Fibroblast of mammary gland (primary cell): ENCODE measurements around the gene TFR2.
"Not testable (repeated sequence)": the region's sequence is repeated elsewhere in the genome, so short reads cannot be mapped to it uniquely, and the experiment has no call there.

ENCODE experiments used
- DNase-seq: peaks from one replicate; pipeline ENCODE4 v3.0.0-alpha.2; 2010; ENCODE audit warnings: low read depth
- H3K4me3 ChIP-seq: 2 replicates; pipeline ENCODE4 v1.5.1; 2011; ENCODE audit warnings: low read depth, mild to moderate bottlenecking, low read length, moderate library complexity; ENCODE audit not compliant: control insufficient read depth
- CTCF ChIP-seq: conservative IDR thresholded peaks from 2 replicates; pipeline ENCODE4 v1.5.1; 2011; ENCODE audit warnings: low read depth, low read length, inconsistent platforms; ENCODE audit not compliant: control insufficient read depth, insufficient read depth

Gene TFR2

GRCh38 chr7:100667331-100668068 lies 26.1 kb upstream of the TFR2 start:
- no peak for DNase-seq

GRCh38 chr7:100665168-100665726 lies 23.9 kb upstream of the TFR2 start:
- TF ChIP-seq CTCF, result no peak
- H3K4me3 ChIP-seq, result no peak overlapping the region
- DNase-seq, result no peak

More at GRCh38 chr7:100667331-100668068, 26.1 kb upstream of the TFR2 start:
- TF ChIP-seq CTCF, result no peak
- no peak overlapping the region for H3K4me3 ChIP-seq

DNA sequence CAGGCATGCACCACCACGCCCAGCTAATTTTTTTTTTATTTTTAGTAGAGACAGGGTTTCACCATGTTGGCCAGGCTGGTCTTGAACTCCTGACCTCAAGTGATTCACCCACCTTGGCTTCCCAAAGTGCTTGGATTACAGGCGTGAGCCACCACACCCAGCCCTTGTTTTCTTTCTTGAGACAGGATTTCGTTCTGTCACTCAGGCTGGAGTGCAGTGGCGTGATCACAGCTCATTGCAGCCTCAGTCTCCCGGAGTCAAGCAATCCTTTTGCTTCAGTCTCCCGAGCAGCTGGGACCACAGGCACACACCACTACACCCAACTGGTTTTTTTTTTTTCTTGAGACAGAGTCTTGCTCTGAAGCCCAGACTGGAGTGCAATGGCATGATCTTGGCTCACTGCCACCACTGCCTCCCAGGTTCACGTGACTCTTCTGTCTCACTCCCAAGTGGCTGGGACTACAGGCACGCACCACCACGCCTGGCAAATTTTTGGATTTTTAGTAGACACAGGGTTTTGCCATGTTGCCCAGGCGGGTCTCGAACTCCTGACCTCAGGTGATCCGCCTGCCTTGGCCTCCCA lies 20.9 kb upstream of the TFR2 start:
- H3K4me3 ChIP-seq, DNase-seq: not testable (repeated sequence)

DNA sequence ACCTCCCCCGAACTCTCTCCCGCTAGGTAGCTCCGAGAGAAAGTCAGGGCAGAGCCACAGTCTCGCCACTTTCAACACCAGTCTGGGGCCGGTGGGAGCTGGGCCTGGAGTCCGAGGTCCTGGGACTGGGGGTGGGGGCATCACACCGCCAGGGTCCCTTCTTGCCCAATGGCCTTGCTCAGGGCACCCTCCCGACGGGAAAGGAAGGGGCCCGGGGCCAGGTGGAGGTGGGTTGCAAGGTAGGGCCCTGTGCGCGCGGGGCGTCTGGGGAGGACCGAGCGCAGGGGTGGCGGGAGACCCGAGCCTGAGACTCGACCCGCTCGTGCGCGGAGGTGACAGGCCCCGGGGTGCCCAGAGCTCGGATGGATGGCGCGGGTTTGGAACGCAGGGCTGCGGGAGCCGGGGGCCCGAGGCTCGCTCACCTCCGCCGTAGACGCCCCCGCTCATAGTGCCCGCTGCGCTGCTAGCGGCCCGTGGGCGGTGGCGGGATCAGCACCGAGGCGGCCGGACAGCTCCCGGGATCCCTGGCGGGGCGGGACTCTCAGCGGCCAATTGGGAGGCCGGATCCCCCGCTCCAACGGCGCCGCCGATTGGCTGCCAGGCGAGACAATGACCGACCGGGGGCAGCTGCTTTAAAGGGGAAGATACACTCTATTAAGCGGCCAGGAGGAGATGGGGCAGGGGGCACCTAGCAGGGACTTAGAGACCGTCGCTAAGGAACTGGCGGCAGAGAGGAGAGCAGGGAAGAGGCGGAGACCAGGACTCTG lies 14.7 kb upstream of the TFR2 start, which contains the start of gene ACTL6B:
Gene ACTL6B (minus strand): TSS at position 541 of the 767 bp plus-strand sequence. CDS start 94 bp downstream, at position 447.
- no peak within 1 kb of the TSS for H3K4me3 ChIP-seq
- peak; percentile 35 for DNase-seq
- TF ChIP-seq CTCF, result no peak

GRCh38 chr7:100654908-100655831 lies 13.8 kb upstream of the TFR2 start:
- no peak for DNase-seq
- no peak for TF ChIP-seq CTCF
- no peak overlapping the region for H3K4me3 ChIP-seq

- TF ChIP-seq CTCF, result no peak
- no peak for DNase-seq
- no peak overlapping the region for H3K4me3 ChIP-seq
These were observed 8.6 kb upstream of the TFR2 start for GRCh38 chr7:100649826-100650565.
